ENCODE data around the gene SCN1B. TPM values are rescaled to one million over a fixed set of nuclear protein-coding genes. Genes with fewer than 3 reads are reported as not detected.

The SCN1B gene
- total RNA-seq, 2 experiments from 2014 or later = 1.4 to 2.3 TPM

GRCh38 chr19:35034005-35034502 is 3.8 kb downstream of the SCN1B start:
- POLR2A ChIA-PET = no interaction called here
- H3K27me3 Mint-ChIP-seq = peaks cover 24% of the 10 kb centered on the region

GRCh38 chr19:35034588-35035382 is 4.5 kb downstream of the SCN1B start:
- H3K4me3 ChIP-seq (ENCODE audit: low read length) = no peak overlapping the region
- Mint-ChIP-seq H3K27me3 (peaks cover 24% of the 10 kb centered on the region), H3K27ac (no peak overlapping the region), H3K4me3 (no peak overlapping the region), H3K9me3 (no peaks in the 10 kb centered on the region), H3K36me3 (ENCODE audit: low read depth) (no peaks in the 10 kb centered on the region), H3K4me1 (ENCODE audit: low read depth) (peaks cover 19% of the 10 kb centered on the region)
- no peak overlapping the region for H3K27ac ChIP-seq (ENCODE audit: low read depth in 1 of 2, low read length in 2 of 2)
- TF ChIP-seq CTCF (IDR thresholded peaks at IDR 0.05) = no peak
- ChIA-PET CTCF (no interaction called here), POLR2A (no interaction called here)
- ATAC-seq (ENCODE audit: poor library complexity) (no peak), DNase-seq (no peak)
- peaks cover 6 to 19% of the 10 kb centered on the region in 2 experiments for H3K27me3 ChIP-seq (ENCODE audit: control insufficient read depth in 1 of 2, insufficient read depth in 2 of 2, low read length in 2 of 2)
- H3K4me1 ChIP-seq (ENCODE audit: insufficient read depth, low read length) = peaks cover 21% of the 10 kb centered on the region
- H3K36me3 ChIP-seq (ENCODE audit: insufficient read depth, low read length) = no peaks in the 10 kb centered on the region
- H3K9me3 ChIP-seq (ENCODE audit: control insufficient read depth in 1 of 2, insufficient read depth in 1 of 2, low read length in 2 of 2) = no peaks in the 10 kb centered on the region
- intact Hi-C loops (cut with DNase I, micrococcal nuclease) = no loop called here

More at GRCh38 chr19:35034005-35034502, 3.8 kb downstream of the SCN1B start:
- ATAC-seq (ENCODE audit: poor library complexity) (no peak), DNase-seq (peak in 1 of 14 experiments; percentile 17)
- Histone ChIP-seq H3K9me3 (ENCODE audit: control insufficient read depth in 1 of 2, insufficient read depth in 1 of 2, low read length in 2 of 2) (no peaks in the 10 kb centered on the region), H3K4me1 (ENCODE audit: insufficient read depth, low read length) (peaks cover 17% of the 10 kb centered on the region), H3K27ac (ENCODE audit: low read depth in 1 of 2, low read length in 2 of 2) (no peak overlapping the region), H3K36me3 (ENCODE audit: insufficient read depth, low read length) (no peaks in the 10 kb centered on the region), H3K4me3 (ENCODE audit: low read length) (no peak overlapping the region), H3K27me3 (ENCODE audit: control insufficient read depth in 1 of 2, insufficient read depth in 2 of 2, low read length in 2 of 2) (peaks cover 6 to 19% of the 10 kb centered on the region in 2 experiments)
- no peak overlapping the region for H3K4me3 Mint-ChIP-seq
- H3K36me3 Mint-ChIP-seq (ENCODE audit: low read depth) = no peaks in the 10 kb centered on the region
- CTCF ChIA-PET = no interaction called here
- no peak overlapping the region for H3K27ac Mint-ChIP-seq
- peaks cover 16% of the 10 kb centered on the region for H3K4me1 Mint-ChIP-seq (ENCODE audit: low read depth)
- intact Hi-C loops (cut with DNase I, micrococcal nuclease) = no loop called here
- no peak for TF ChIP-seq CTCF (IDR thresholded peaks at IDR 0.05)
- H3K9me3 Mint-ChIP-seq = no peaks in the 10 kb centered on the region

- no peak for TF ChIP-seq CTCF (IDR thresholded peaks at IDR 0.05)
- Histone ChIP-seq H3K4me1 (ENCODE audit: insufficient read depth, low read length) (peaks cover 33% of the 10 kb centered on the region), H3K4me3 (ENCODE audit: low read length) (no peak overlapping the region), H3K9me3 (ENCODE audit: control insufficient read depth in 1 of 2, insufficient read depth in 1 of 2, low read length in 2 of 2) (no peaks in the 10 kb centered on the region), H3K27ac (ENCODE audit: low read depth in 1 of 2, low read length in 2 of 2) (no peak overlapping the region), H3K36me3 (ENCODE audit: insufficient read depth, low read length) (no peaks in the 10 kb centered on the region), H3K27me3 (ENCODE audit: control insufficient read depth in 1 of 2, insufficient read depth in 2 of 2, low read length in 2 of 2) (no peaks in the 10 kb centered on the region)
- Mint-ChIP-seq H3K9me3 (no peaks in the 10 kb centered on the region), H3K36me3 (ENCODE audit: low read depth) (no peaks in the 10 kb centered on the region), H3K4me3 (no peak overlapping the region), H3K27me3 (peaks cover 14% of the 10 kb centered on the region), H3K27ac (no peak overlapping the region), H3K4me1 (ENCODE audit: low read depth) (peaks cover 31% of the 10 kb centered on the region)
- no peak for DNase-seq
- CTCF ChIA-PET = interaction anchor here (1.0 kb wide), 1 partner anchor 387 kb away, joined by 5 read pairs; no protein-coding TSS in a partner anchor
- intact Hi-C loops (cut with DNase I, micrococcal nuclease) = no loop called here
- ATAC-seq (ENCODE audit: poor library complexity) = no peak
- POLR2A ChIA-PET = interaction anchor here (1.6 kb wide), 1 partner anchor 24 kb away, joined by 7 read pairs; no protein-coding TSS in a partner anchor
Observed at GRCh38 chr19:35037716-35038622, 7.7 kb downstream of the SCN1B start.
